Measurements from ENCODE around the gene GLOD5.
"Not testable (repeated sequence)": the region's sequence is repeated elsewhere in the genome, so short reads cannot be mapped to it uniquely, and the experiment has no call there.

The GLOD5 gene

DNA sequence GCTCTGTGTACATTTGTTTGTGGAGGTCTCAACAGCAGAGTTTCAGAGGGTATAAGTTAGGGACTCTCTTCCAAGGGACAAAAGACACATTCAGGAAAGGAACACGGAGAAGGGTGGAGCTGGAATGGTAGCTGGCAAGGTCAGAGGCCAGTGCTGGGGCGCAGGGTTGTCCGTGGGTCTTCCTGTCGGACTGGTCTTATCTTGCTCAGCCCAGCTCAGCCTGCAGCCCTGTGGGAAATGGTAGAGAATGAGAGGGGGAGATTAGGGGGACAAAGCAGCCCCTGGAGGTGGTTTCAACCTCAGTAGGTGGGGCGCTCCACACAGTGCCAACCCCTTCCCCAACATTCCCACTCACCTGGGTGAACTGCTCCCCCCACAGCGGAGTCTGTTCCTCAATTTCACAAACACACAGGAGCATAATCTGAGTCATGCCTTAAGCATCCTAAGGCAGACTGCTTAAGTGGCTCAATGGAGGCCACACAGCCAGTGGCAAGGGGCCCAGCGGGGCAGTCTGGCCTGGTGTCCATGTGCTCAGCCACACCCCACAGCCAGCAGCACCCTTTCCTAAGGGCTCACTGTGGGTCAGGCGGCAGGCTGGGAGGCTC, 33.5 kb downstream of the GLOD5 start:
- no peak for DNase-seq

DNA sequence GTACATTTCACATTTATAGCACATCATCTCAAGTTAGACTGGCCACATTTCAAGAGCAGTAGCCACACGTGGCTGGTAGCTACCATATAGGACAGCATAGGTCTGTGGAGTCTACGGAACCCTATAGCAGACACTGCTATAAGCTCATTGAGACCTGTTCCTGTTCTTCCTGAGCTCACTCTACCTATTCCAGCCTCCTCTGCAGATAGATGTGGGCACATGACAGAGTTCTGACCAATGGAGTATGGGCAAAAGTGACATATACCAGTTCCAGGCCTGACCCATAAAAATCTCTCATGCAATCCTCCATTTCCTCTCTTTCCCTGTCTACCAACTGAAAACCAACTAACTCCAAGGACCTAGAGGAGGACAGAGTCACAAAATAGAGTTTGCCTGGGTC, 36.8 kb downstream of the GLOD5 start:
- no peak for DNase-seq

GRCh38 chrX:48800574-48801279, 39.2 kb downstream of the GLOD5 start:
- peak in 1 of 5 experiments; percentile 6 for DNase-seq

DNA sequence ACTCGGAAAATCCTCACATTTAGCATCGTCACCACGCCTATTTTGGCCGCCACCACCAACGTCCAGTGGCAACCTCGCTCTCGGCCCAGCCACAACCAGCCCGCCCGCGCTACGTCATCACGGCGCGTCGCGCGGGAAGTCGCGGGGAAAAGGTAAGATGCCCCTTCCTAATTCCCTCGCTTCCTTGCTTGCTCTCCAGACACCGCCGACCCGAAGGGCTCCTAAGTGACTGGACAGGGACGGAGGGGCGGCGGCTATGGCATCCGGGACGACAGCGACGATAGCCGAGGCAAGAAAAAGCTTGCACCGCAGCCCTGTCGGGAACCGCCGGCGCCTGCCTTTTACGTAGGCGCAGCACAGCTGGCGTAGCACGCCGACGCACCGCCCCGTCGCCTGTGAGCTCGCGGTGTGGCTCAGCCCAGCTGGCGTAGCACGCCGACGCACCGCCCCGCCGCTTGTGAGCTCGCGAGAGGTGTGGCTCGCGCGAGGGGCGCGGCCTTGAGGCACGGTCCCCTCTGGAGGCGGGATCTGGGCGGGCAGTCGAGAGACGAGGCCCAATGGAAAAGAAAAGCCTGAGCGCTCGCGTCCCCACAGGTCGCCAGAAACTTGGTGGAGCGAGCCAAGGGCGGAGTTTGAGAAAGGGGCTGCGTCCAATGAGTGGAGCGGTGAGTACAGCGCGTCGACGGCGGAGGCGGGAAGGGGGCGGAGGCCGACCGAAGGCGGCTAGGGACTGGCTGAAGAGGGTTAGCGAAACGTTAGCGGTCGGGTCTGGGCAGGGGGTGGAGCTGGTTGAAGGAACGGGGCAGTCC, 39.9 kb downstream of the GLOD5 start, which contains the start of gene HDAC6:
HDAC6 (plus strand) TSS at position 788 of the 809 bp plus-strand sequence. CDS start 626 bp downstream, outside the sequence.
- DNase-seq, result peak; percentile 82 to 99 (median 93)

- peak in 4 of 5 experiments; percentile 27 to 78 (median 50) for DNase-seq
Observed at GRCh38 chrX:48802089-48802904, 40.8 kb downstream of the GLOD5 start.

DNA sequence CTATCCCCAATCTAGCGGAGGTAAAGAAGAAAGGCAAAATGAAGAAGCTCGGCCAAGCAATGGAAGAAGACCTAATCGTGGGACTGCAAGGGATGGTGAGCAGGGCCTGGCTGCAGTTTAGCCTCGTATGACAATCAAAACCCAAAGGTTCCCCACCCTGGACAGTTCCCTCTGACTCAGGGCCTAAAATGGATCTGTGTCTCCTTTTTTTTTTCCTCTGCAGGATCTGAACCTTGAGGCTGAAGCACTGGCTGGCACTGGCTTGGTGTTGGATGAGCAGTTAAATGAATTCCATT, 41.3 kb downstream of the GLOD5 start:
- DNase-seq, result no peak

DNA sequence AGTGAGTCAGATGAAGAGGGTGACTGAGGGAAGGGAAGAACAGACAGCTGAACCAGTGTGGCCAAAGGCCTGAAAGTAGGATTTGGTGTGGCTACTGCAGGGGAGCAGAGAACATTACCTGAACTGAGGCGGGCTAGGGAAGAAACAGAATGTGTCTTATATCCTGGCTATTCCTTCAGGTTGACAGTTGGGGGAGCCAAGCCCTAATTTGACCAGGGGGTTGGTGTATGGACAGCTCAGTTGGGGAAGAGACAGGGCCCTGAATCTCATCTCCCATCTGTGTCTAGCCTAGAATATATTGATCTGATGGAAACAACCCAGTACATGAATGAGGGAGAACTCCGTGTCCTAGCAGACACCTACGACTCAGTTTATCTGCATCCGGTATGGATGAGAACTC, 44.5 kb downstream of the GLOD5 start:
- no peak for DNase-seq

GRCh38 chrX:48813644-48814043, 52.1 kb downstream of the GLOD5 start:
- no peak for DNase-seq

GRCh38 chrX:48814722-48815121, 53.2 kb downstream of the GLOD5 start:
- no peak for DNase-seq

- no peak for DNase-seq
Observed at GRCh38 chrX:48815266-48815665, 53.7 kb downstream of the GLOD5 start.

GRCh38 chrX:48816014-48816810, 54.7 kb downstream of the GLOD5 start:
- no peak for DNase-seq

GRCh38 chrX:48818098-48818497, 56.6 kb downstream of the GLOD5 start:
- no peak for DNase-seq

DNA sequence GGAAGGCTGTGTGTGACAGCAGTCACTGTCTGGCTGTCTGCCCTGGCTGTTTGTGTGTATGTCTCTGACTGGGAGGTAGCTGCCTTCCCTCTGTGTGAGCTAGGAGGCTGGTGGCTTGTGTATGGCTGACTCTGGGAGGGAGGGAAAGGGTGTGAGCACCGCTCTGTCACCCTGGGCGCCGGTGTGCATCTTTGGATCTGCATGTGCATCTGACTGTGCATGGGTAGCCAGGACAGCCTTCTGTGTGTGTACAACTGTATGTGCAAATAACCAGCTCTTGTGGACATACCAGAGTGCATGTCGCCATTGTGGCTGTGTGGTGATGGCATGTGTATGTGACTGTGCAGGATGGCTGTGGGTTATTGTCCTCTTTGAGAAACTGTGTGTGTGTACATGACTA, 57.3 kb downstream of the GLOD5 start:
- no peak for DNase-seq

DNA sequence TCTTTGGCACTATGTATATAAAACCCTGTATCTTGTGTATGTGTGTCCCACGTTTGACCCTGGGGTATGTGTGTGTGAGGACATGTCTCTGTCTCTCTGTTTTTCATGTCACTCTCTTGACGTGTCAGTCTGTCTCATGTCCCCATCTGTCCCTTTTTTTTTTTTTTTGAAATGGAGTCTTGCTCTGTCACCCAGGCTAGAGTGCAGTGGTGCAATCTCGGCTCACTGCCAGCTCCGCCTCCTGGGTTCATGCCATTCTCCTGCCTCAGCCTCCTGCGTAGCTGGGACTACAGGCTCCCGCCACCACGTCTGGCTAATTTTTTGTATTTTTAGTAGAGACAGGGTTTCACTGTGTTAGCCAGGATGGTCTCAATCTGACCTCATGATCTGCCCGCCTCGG, 57.8 kb downstream of the GLOD5 start:
- not testable (repeated sequence) for DNase-seq

DNA sequence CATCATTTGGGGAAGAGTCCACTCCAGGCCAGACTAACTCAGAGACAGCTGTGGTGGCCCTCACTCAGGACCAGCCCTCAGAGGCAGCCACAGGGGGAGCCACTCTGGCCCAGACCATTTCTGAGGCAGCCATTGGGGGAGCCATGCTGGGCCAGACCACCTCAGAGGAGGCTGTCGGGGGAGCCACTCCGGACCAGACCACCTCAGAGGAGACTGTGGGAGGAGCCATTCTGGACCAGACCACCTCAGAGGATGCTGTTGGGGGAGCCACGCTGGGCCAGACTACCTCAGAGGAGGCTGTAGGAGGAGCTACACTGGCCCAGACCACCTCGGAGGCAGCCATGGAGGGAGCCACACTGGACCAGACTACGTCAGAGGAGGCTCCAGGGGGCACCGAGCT, 61.5 kb downstream of the GLOD5 start:
- DNase-seq, result no peak

All from T-helper 2 cell (primary cell).